Liver (tissue), 9 donors: Measurements from ENCODE around the gene FBXO8. TPM values are rescaled to one million over a fixed set of nuclear protein-coding genes. Genes with fewer than 3 reads are reported as not detected.

Source experiments
- DNase-seq: peaks from one replicate; pipeline ENCODE4 v3.0.0-alpha.2; 2017; ENCODE audit warnings: low spot score
- H3K27ac ChIP-seq, 2 donors: one replicate each; pipeline ENCODE4 v1.7.0; 2013; ENCODE audit warnings: inconsistent platforms in 2 of 2, low read length in 2 of 2, control low read depth in 1 of 2, low read depth in 1 of 2, mild to moderate bottlenecking in 1 of 2
- H3K27me3 ChIP-seq, 4 donors: one replicate each; pipeline versions ENCODE4 v1.6.1 to v1.7.0; 2013; ENCODE audit warnings: low read length in 3 of 4, inconsistent platforms in 1 of 4, mild to moderate bottlenecking in 1 of 4, moderate library complexity in 1 of 4; ENCODE audit not compliant: control insufficient read depth in 4 of 4, insufficient read depth in 4 of 4
- H3K36me3 ChIP-seq, 4 donors: one replicate each; pipeline versions ENCODE4 v1.6.1 to v1.7.0; 2013; ENCODE audit warnings: low read length in 3 of 4, mild to moderate bottlenecking in 3 of 4, low read depth in 1 of 4, moderate library complexity in 1 of 4; ENCODE audit not compliant: control insufficient read depth in 4 of 4, insufficient read depth in 3 of 4
- H3K4me1 ChIP-seq, 4 donors: one replicate each; pipeline versions ENCODE4 v1.6.1 to v1.7.0; 2013; ENCODE audit warnings: low read length in 3 of 4, mild to moderate bottlenecking in 3 of 4, moderate library complexity in 1 of 4; ENCODE audit not compliant: control insufficient read depth in 4 of 4, insufficient read depth in 4 of 4
- H3K4me3 ChIP-seq, 3 donors: one replicate each; pipeline versions ENCODE4 v1.6.1 to v1.7.0; 2013; ENCODE audit warnings: low read length in 3 of 3, control low read depth in 1 of 3, low read depth in 1 of 3, mild to moderate bottlenecking in 1 of 3
- H3K9ac ChIP-seq, 2 donors: one replicate each; pipeline ENCODE4 v1.7.0; 2013; ENCODE audit warnings: low read length in 2 of 2, mild to moderate bottlenecking in 2 of 2, moderate library complexity in 2 of 2, control low read depth in 1 of 2, low read depth in 1 of 2
- H3K9me3 ChIP-seq, 4 donors: one replicate each; pipeline versions ENCODE4 v1.6.1 to v1.7.0; 2013; ENCODE audit warnings: low read length in 3 of 4; ENCODE audit not compliant: control insufficient read depth in 4 of 4
- ATF3 ChIP-seq: IDR thresholded peaks from 2 replicates; pipeline ENCODE4 v1.6.1; 2016; ENCODE audit warnings: antibody characterized with exemption
- CTCF ChIP-seq: fragments of 150-350 bp; IDR thresholded peaks from 2 replicates; pipeline ENCODE4 v1.5.1; 2017; ENCODE audit warnings: improper control_type of control experiment, low read depth, low read length; ENCODE audit not compliant: missing input control
- EGR1 ChIP-seq, 2 donors: IDR thresholded peaks; 2 replicates each; pipeline ENCODE4 v1.6.1; 2016 to 2018; ENCODE audit warnings: antibody characterized with exemption in 2 of 2, low read depth in 2 of 2
- FOXA1 ChIP-seq: IDR thresholded peaks from 2 replicates; pipeline ENCODE4 v1.6.1; 2016; ENCODE audit warnings: antibody characterized with exemption
- FOXA2 ChIP-seq: IDR thresholded peaks from 2 replicates; pipeline ENCODE4 v1.6.1; 2016; ENCODE audit warnings: antibody characterized with exemption
- HNF4A ChIP-seq, 2 donors: conservative IDR thresholded peaks; 2 replicates each; pipeline ENCODE4 v1.6.1; 2016; ENCODE audit warnings: antibody characterized with exemption in 2 of 2, mild to moderate bottlenecking in 2 of 2
- HNF4G ChIP-seq: IDR thresholded peaks from 2 replicates; pipeline ENCODE4 v1.6.1; 2016; ENCODE audit warnings: antibody characterized with exemption
- MAX ChIP-seq: IDR thresholded peaks from 2 replicates; pipeline ENCODE4 v1.6.1; 2016; ENCODE audit warnings: antibody characterized with exemption
- NR2F2 ChIP-seq: IDR thresholded peaks from 2 replicates; pipeline ENCODE4 v1.6.1; 2016; ENCODE audit warnings: antibody characterized with exemption
- RAD21 ChIP-seq, 2 donors: IDR thresholded peaks; 2 replicates each; pipeline ENCODE4 v1.6.1; 2016; ENCODE audit warnings: antibody characterized with exemption in 2 of 2, mild to moderate bottlenecking in 2 of 2
- REST ChIP-seq: IDR thresholded peaks from 2 replicates; pipeline ENCODE4 v1.6.1; 2016; ENCODE audit warnings: antibody characterized with exemption, mild to moderate bottlenecking
- SP1 ChIP-seq: IDR thresholded peaks from 2 replicates; pipeline ENCODE4 v1.6.1; 2018; ENCODE audit warnings: antibody characterized with exemption, mild to moderate bottlenecking
- TAF1 ChIP-seq: conservative IDR thresholded peaks from 2 replicates; pipeline ENCODE4 v1.6.1; 2016; ENCODE audit warnings: antibody characterized with exemption, mild to moderate bottlenecking
- YY1 ChIP-seq: IDR thresholded peaks from 2 replicates; pipeline ENCODE4 v1.6.1; 2016; ENCODE audit warnings: antibody characterized with exemption, mild to moderate bottlenecking
- ZBTB33 ChIP-seq: IDR thresholded peaks from 2 replicates; pipeline ENCODE4 v1.6.1; 2016; ENCODE audit warnings: antibody characterized with exemption
- WGBS: extraction: QIAGEN DNeasy Blood & Tissue Kit; methylation state at CpG from one replicate; pipeline ENCODE4 v1.1.7; 2013; 5-methylcytosine and 5-hydroxymethylcytosine counted together
- polyA plus RNA-seq, 2 donors: library from polyadenylated mRNA; stranded (reverse) in 1 of 2; unstranded in 1 of 2; fragments of 200-250 nt in 1 of 2; fragments of >200 nt in 1 of 2; fragmentation: Nextera tagmentation in 1 of 2; extraction: Ambion mirVana in 1 of 2; gene quantifications; one replicate each; pipeline versions ENCODE4 v1.2.1 to v1.2.3, GENCODE V29; 2013 to 2015
- total RNA-seq, 2 donors: library from RNA; depleted of rRNA; stranded (reverse); fragments of >200 nt; gene quantifications; one replicate each; pipeline ENCODE4 v1.2.3, GENCODE V29; 2014
- donor health status: healthy.
- donor health status: healthy.
- donor health status: healthy.
- donor health status: healthy.
- donor health status: healthy.

FBXO8 gene
- total and polyA plus RNA-seq, 4 donors, result 15.0 to 56.1 (median 35.1) TPM

GRCh38 chr4:174199735-174200134 lies 83.7 kb downstream of the FBXO8 start (continued):
- TF ChIP-seq MAX, result no peak
- TF ChIP-seq FOXA1, result no peak
- no peak for TF ChIP-seq YY1
- no peak for TF ChIP-seq HNF4G
- TF ChIP-seq NR2F2, result no peak
- no peak for TF ChIP-seq RAD21 (IDR thresholded peaks at IDR 0.05)
- no peak for TF ChIP-seq ATF3

- Histone ChIP-seq H3K27me3 (peaks cover 0 to 23% (median 3%) of the 10 kb centered on the region in 4 donors), H3K4me1 (no peaks in the 10 kb centered on the region), H3K9ac (no peak overlapping the region), H3K27ac (no peak overlapping the region), H3K4me3 (no peak overlapping the region), H3K9me3 (no peaks in the 10 kb centered on the region), H3K36me3 (no peaks in the 10 kb centered on the region)
- DNase-seq, result no peak
- 59% methylated on average over 4 of the region's 4 CpGs for WGBS
- no peak for TF ChIP-seq ZBTB33
- no peak for TF ChIP-seq EGR1 (IDR thresholded peaks at IDR 0.05; ENCODE audit: low read depth in 2 of 2)
- TF ChIP-seq ATF3, result no peak
- TF ChIP-seq SP1, result no peak
- no peak for TF ChIP-seq REST
- no peak for TF ChIP-seq HNF4G
- TF ChIP-seq HNF4A (conservative IDR thresholded peaks at IDR 0.05), result no peak
- TF ChIP-seq RAD21 (IDR thresholded peaks at IDR 0.05), result no peak
- TF ChIP-seq CTCF, result no peak
- TF ChIP-seq TAF1, result no peak
- TF ChIP-seq FOXA2, result no peak
These were observed 84.6 kb downstream of the FBXO8 start for GRCh38 chr4:174198828-174199227.
